ENCODE results near the gene PTPRN2.

GRCh38 chr7:157726764-157727163, 860.9 kb downstream of the PTPRN2 start:
- TF ChIP-seq YY1 (IDR thresholded peaks at IDR 0.05; ENCODE audit: low read depth, low read length), result no peak
- TF ChIP-seq CBX8 (IDR thresholded peaks at IDR 0.05; ENCODE audit: borderline replicate concordance, low read depth, low read length), result no peak
- TF ChIP-seq EP300 (IDR thresholded peaks at IDR 0.05; ENCODE audit: borderline replicate concordance in 1 of 2, low read depth in 2 of 2, low read length in 2 of 2), result no peak
- no peak for TF ChIP-seq RAD21 (IDR thresholded peaks at IDR 0.05 in 1 of 2, conservative IDR thresholded peaks at IDR 0.05 in 1 of 2; ENCODE audit: low read depth in 2 of 2, low read length in 2 of 2)
- no peak for TF ChIP-seq CTCF (IDR thresholded peaks at IDR 0.05; ENCODE audit: control extremely low read depth in 1 of 3, insufficient read depth in 1 of 3, low read depth in 1 of 3, low read length in 3 of 3)
- TF ChIP-seq SP1 (IDR thresholded peaks at IDR 0.05; ENCODE audit: low read depth, low read length), result no peak
- no peak for TF ChIP-seq EZH2 (IDR thresholded peaks at IDR 0.05; ENCODE audit: low read depth, low read length, severe bottlenecking)
- TF ChIP-seq SIN3A (conservative IDR thresholded peaks at IDR 0.05 in 1 of 2, IDR thresholded peaks at IDR 0.05 in 1 of 2; ENCODE audit: low read depth in 1 of 2, low read length in 2 of 2), result no peak
- TF ChIP-seq JUND (IDR thresholded peaks at IDR 0.05; ENCODE audit: low read length), result no peak
- TF ChIP-seq TBP (IDR thresholded peaks at IDR 0.05; ENCODE audit: low read depth, low read length), result no peak
- TF ChIP-seq NRF1 (IDR thresholded peaks at IDR 0.05; ENCODE audit: low read depth, low read length), result no peak
- TF ChIP-seq CHD2 (IDR thresholded peaks at IDR 0.05; ENCODE audit: low read length), result no peak

All from H1 (cell line).